LoVo (cell line): ENCODE results near the gene BICD1.
"Not testable (repeated sequence)": the region's sequence is repeated elsewhere in the genome, so short reads cannot be mapped to it uniquely, and the experiment has no call there.

Experiments
- DNase-seq: peaks from one replicate; pipeline ENCODE4 v3.0.0-alpha.2; 2016; ENCODE audit warnings: low spot score

Gene BICD1

GRCh38 chr12:32196250-32197198, 89.9 kb downstream of the BICD1 start:
- DNase-seq: no peak

GRCh38 chr12:32197421-32197820, 90.8 kb downstream of the BICD1 start:
- no peak for DNase-seq

- DNase-seq: no peak
Observed at GRCh38 chr12:32198555-32198954, 91.9 kb downstream of the BICD1 start.

- no peak for DNase-seq
Observed at GRCh38 chr12:32201096-32201495, 94.4 kb downstream of the BICD1 start.

- DNase-seq: no peak
Observed at GRCh38 chr12:32201976-32202375, 95.3 kb downstream of the BICD1 start.

- no peak for DNase-seq
Observed at GRCh38 chr12:32205731-32206130, 99.1 kb downstream of the BICD1 start.

- DNase-seq: no peak
Observed at GRCh38 chr12:32208355-32208754, 101.7 kb downstream of the BICD1 start.

- no peak for DNase-seq
Observed at GRCh38 chr12:32211066-32211899, 104.6 kb downstream of the BICD1 start.

- no peak for DNase-seq
Observed at GRCh38 chr12:32211900-32212156, 105.2 kb downstream of the BICD1 start.

- DNase-seq: no peak
Observed at GRCh38 chr12:32214723-32215122, 108.1 kb downstream of the BICD1 start.

- DNase-seq: no peak
Observed at GRCh38 chr12:32217354-32218310, 111.0 kb downstream of the BICD1 start.

- no peak for DNase-seq
Observed at GRCh38 chr12:32223941-32224340, 117.3 kb downstream of the BICD1 start.

GRCh38 chr12:32226768-32227167, 120.1 kb downstream of the BICD1 start:
- DNase-seq: no peak

- no peak for DNase-seq
Observed at GRCh38 chr12:32229971-32230612, 123.4 kb downstream of the BICD1 start.

- DNase-seq: no peak
Observed at GRCh38 chr12:32230613-32230993, 124.0 kb downstream of the BICD1 start.

- DNase-seq: not testable (repeated sequence)
Observed at GRCh38 chr12:32231361-32231760, 124.7 kb downstream of the BICD1 start.

- DNase-seq: no peak
Observed at GRCh38 chr12:32233568-32233967, 126.9 kb downstream of the BICD1 start.

- no peak for DNase-seq
Observed at GRCh38 chr12:32235251-32235650, 128.6 kb downstream of the BICD1 start.

GRCh38 chr12:32240162-32240561, 133.5 kb downstream of the BICD1 start:
- DNase-seq: no peak

GRCh38 chr12:32240831-32241230, 134.2 kb downstream of the BICD1 start:
- no peak for DNase-seq

- DNase-seq: no peak
Observed at GRCh38 chr12:32242641-32243040, 136.0 kb downstream of the BICD1 start.
